HFFc6 (cell line): ENCODE data around the gene LRRD1. TPM values are rescaled to one million over a fixed set of nuclear protein-coding genes. Genes with fewer than 3 reads are reported as not detected.
A peak's percentile ranks its signal among the peaks of the same experiment; 100 is the strongest.
"Not testable (repeated sequence)": the region's sequence is repeated elsewhere in the genome, so short reads cannot be mapped to it uniquely, and the experiment has no call there.

ENCODE experiments used
- DNase-seq: peaks from one replicate; pipeline ENCODE4 v3.0.0-alpha.2; 2018
- H3K27ac Mint-ChIP-seq: 2 replicates; pipeline ENCODE4 v1.8.0; 2020; ENCODE audit warnings: mild to moderate bottlenecking, mixed read lengths
- H3K27me3 Mint-ChIP-seq: 2 replicates; pipeline ENCODE4 v1.8.0; 2021; ENCODE audit warnings: mild to moderate bottlenecking, moderate library complexity, mixed read lengths; ENCODE audit not compliant: insufficient read depth
- H3K36me3 Mint-ChIP-seq: 2 replicates; pipeline ENCODE4 v1.8.0; 2021; ENCODE audit warnings: low read depth, mixed read lengths
- H3K4me1 Mint-ChIP-seq: 2 replicates; pipeline ENCODE4 v1.8.0; 2020; ENCODE audit warnings: low read depth, mixed read lengths
- H3K4me3 Mint-ChIP-seq: 2 replicates; pipeline ENCODE4 v1.8.0; 2020; ENCODE audit warnings: mild to moderate bottlenecking, moderate library complexity, mixed read lengths
- H3K9me3 Mint-ChIP-seq: 2 replicates; pipeline ENCODE4 v1.8.0; 2020; ENCODE audit warnings: mild to moderate bottlenecking, mixed read lengths
- total RNA-seq, 6 experiments: library from RNA; stranded (reverse); fragmentation: NEBNext Ultra II Directional; extraction: Animal tissue kit (Norgen Biotek cat#: 25700); gene quantifications; 2 replicates in 1 of 6; 3 replicates in 5 of 6; pipeline ENCODE4 v1.2.3, GENCODE V29; 2021
- TF ChIP-seq, protein P1 (sequence below): fragments of 200-600 bp; sonication (generic); IDR thresholded peaks from 2 replicates; pipeline ENCODE4 v1.5.0; 2021; ENCODE audit warnings: antibody characterized with exemption, mild to moderate bottlenecking

Gene LRRD1
- total RNA-seq, 6 experiments from 2014 or later: not detected

GRCh38 chr7:92206672-92207071 lies 27.7 kb upstream of the LRRD1 start:
- TF ChIP-seq, protein P1, sequence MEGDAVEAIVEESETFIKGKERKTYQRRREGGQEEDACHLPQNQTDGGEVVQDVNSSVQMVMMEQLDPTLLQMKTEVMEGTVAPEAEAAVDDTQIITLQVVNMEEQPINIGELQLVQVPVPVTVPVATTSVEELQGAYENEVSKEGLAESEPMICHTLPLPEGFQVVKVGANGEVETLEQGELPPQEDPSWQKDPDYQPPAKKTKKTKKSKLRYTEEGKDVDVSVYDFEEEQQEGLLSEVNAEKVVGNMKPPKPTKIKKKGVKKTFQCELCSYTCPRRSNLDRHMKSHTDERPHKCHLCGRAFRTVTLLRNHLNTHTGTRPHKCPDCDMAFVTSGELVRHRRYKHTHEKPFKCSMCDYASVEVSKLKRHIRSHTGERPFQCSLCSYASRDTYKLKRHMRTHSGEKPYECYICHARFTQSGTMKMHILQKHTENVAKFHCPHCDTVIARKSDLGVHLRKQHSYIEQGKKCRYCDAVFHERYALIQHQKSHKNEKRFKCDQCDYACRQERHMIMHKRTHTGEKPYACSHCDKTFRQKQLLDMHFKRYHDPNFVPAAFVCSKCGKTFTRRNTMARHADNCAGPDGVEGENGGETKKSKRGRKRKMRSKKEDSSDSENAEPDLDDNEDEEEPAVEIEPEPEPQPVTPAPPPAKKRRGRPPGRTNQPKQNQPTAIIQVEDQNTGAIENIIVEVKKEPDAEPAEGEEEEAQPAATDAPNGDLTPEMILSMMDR: no peak
- Mint-ChIP-seq H3K27me3 (peaks cover 2% of the 10 kb centered on the region; the same call in 1 of the 2 replicates), H3K4me1 (no peaks in the 10 kb centered on the region), H3K36me3 (peaks cover 48% of the 10 kb centered on the region), H3K27ac (no peak overlapping the region), H3K4me3 (no peak overlapping the region), H3K9me3 (peaks cover 6% of the 10 kb centered on the region; the same call in 1 of the 2 replicates)
- DNase-seq: no peak

GRCh38 chr7:92205987-92206386 lies 27.0 kb upstream of the LRRD1 start:
- Mint-ChIP-seq H3K9me3 (peaks cover 6% of the 10 kb centered on the region; the same call in 1 of the 2 replicates), H3K4me1 (no peaks in the 10 kb centered on the region), H3K27ac (no peak overlapping the region), H3K36me3 (peaks cover 43% of the 10 kb centered on the region), H3K27me3 (peaks cover 2% of the 10 kb centered on the region; the same call in 1 of the 2 replicates), H3K4me3 (no peak overlapping the region)
- TF ChIP-seq, protein P1: no peak
- no peak for DNase-seq

- Mint-ChIP-seq H3K4me1 (no peaks in the 10 kb centered on the region), H3K9me3 (no peaks in the 10 kb centered on the region), H3K4me3 (no peak overlapping the region), H3K27ac (no peak overlapping the region), H3K27me3 (no peaks in the 10 kb centered on the region), H3K36me3 (peaks cover 27% of the 10 kb centered on the region)
- DNase-seq: no peak
- TF ChIP-seq, protein P1: no peak
Observed at GRCh38 chr7:92200791-92201190, 21.8 kb upstream of the LRRD1 start.

GRCh38 chr7:92192326-92192725 lies 13.4 kb upstream of the LRRD1 start:
- no peak for DNase-seq
- Mint-ChIP-seq H3K36me3 (peaks cover 73% of the 10 kb centered on the region), H3K4me3 (no peak overlapping the region), H3K27ac (no peak overlapping the region), H3K27me3 (no peaks in the 10 kb centered on the region; the same call in 1 of the 2 replicates), H3K4me1 (no peaks in the 10 kb centered on the region), H3K9me3 (peaks cover 50% of the 10 kb centered on the region)
- TF ChIP-seq, protein P1: no peak

GRCh38 chr7:92189246-92189645 lies 10.3 kb upstream of the LRRD1 start:
- not testable (repeated sequence) for H3K27ac Mint-ChIP-seq, H3K4me1 Mint-ChIP-seq, H3K4me3 Mint-ChIP-seq, H3K27me3 Mint-ChIP-seq, DNase-seq
- peaks cover 50% of the 10 kb centered on the region for H3K36me3 Mint-ChIP-seq
- peaks cover 60% of the 10 kb centered on the region for H3K9me3 Mint-ChIP-seq

- H3K9me3 Mint-ChIP-seq: peaks cover 25% of the 10 kb centered on the region
- not testable (repeated sequence) for DNase-seq, H3K36me3 Mint-ChIP-seq, H3K4me1 Mint-ChIP-seq, H3K27ac Mint-ChIP-seq, H3K27me3 Mint-ChIP-seq, H3K4me3 Mint-ChIP-seq
Observed at GRCh38 chr7:92184294-92184693, 5.4 kb upstream of the LRRD1 start.

DNA sequence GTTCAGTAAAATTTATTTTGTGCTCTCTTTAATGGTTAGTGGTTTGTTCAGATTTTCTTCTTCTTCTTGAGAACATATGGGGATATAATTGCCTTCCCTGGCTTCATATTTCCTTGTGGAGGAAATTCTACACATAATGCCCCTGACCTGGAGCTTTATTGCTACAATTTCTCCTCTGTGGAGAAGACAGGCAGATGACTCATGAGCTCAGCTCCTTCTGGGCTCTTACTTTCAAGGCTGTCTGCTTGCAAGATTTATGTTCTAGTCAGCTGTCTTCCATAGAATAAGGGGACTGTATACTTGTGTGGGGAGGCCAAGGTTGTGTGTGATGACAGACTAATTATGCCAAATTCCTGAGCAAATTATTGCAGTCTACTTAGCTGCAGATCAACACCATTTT lies 1.6 kb downstream of the LRRD1 start:
- no peaks in the 10 kb centered on the region; the same call in 1 of the 2 replicates for H3K27me3 Mint-ChIP-seq
- peaks cover 9% of the 10 kb centered on the region for H3K4me1 Mint-ChIP-seq
- no peaks in the 10 kb centered on the region for H3K9me3 Mint-ChIP-seq
- H3K36me3 Mint-ChIP-seq: no peaks in the 10 kb centered on the region
- DNase-seq: peak; percentile 34
- no peak overlapping the region for H3K27ac Mint-ChIP-seq
- no peak overlapping the region for H3K4me3 Mint-ChIP-seq
- TF ChIP-seq, protein P1: no peak

- H3K4me1 Mint-ChIP-seq, H3K4me3 Mint-ChIP-seq, H3K27ac Mint-ChIP-seq, H3K9me3 Mint-ChIP-seq, DNase-seq, H3K36me3 Mint-ChIP-seq, H3K27me3 Mint-ChIP-seq: not testable (repeated sequence)
Observed at GRCh38 chr7:92169529-92169928, 9.4 kb downstream of the LRRD1 start.
